ENCODE data around the gene NOP16.
A peak's percentile ranks its signal among the peaks of the same experiment; 100 is the strongest.

NOP16 gene

DNA sequence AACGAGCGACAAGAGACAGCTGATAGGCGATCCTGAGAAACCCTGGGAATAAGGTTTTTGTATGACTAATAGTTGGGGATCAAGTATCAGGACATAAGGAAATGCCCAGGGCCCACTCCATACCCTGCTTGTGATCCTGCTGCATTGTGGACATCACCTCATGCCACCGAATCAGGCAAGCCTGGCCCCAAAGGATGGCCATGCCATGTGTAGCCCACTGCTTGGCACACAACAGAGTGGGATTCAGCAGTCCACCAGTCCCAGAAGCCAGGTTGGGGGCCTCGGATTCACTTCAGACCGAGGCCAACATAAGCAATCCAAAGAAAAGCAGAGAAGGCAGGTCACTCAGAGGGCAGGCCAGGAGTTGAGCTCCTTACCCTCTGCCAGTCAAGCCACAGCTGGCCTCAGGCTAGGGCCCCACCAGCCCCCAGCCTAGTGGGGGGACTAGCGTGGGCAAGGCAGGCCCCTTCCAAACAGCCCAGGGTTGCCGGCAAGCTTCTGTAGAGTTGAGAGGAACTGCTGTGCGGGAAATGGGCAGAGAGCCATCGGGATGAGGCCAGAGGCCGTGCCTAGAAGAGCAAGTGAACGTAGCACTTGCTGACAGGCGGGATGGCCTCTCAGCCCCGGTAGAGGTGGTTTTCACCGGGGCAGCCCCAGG, 5.0 kb downstream of the NOP16 start:
- Mint-ChIP-seq H3K4me3 (no peak overlapping the region), H3K9me3 (no peaks in the 10 kb centered on the region), H3K27me3 (ENCODE audit: low read depth, poor library complexity) (no peaks in the 10 kb centered on the region), H3K4me1 (peaks cover 21% of the 10 kb centered on the region), H3K36me3 (ENCODE audit: low read depth) (peaks cover 49% of the 10 kb centered on the region), H3K27ac (no peak overlapping the region)
- DNase-seq: no peak
- TF ChIP-seq, protein P1, sequence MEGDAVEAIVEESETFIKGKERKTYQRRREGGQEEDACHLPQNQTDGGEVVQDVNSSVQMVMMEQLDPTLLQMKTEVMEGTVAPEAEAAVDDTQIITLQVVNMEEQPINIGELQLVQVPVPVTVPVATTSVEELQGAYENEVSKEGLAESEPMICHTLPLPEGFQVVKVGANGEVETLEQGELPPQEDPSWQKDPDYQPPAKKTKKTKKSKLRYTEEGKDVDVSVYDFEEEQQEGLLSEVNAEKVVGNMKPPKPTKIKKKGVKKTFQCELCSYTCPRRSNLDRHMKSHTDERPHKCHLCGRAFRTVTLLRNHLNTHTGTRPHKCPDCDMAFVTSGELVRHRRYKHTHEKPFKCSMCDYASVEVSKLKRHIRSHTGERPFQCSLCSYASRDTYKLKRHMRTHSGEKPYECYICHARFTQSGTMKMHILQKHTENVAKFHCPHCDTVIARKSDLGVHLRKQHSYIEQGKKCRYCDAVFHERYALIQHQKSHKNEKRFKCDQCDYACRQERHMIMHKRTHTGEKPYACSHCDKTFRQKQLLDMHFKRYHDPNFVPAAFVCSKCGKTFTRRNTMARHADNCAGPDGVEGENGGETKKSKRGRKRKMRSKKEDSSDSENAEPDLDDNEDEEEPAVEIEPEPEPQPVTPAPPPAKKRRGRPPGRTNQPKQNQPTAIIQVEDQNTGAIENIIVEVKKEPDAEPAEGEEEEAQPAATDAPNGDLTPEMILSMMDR (IDR thresholded peaks at IDR 0.05): no peak

DNA sequence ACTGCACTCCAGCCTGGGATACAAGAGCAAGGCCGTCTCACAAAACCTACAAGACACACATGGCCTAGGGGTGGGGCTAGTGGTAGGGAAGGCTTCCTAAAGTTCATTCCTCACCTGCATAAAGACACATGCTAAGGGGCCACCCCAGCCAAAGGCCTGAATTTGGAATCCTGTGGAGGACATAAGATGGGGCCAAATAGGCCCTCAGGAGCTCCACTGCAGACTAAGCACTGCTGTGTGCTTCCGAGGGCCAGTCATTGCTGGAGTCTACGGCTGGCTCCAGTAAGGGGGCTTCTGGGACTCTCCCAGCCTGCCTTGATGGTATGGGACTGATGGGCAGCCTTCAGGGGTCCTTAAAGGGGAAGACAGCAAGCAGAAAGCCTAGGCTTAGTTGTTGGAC, 5.7 kb downstream of the NOP16 start:
- Mint-ChIP-seq H3K27ac (no peak overlapping the region), H3K36me3 (ENCODE audit: low read depth) (peaks cover 49% of the 10 kb centered on the region), H3K27me3 (ENCODE audit: low read depth, poor library complexity) (no peaks in the 10 kb centered on the region), H3K9me3 (no peaks in the 10 kb centered on the region), H3K4me1 (peaks cover 16% of the 10 kb centered on the region), H3K4me3 (no peak overlapping the region)
- TF ChIP-seq, protein P1 (IDR thresholded peaks at IDR 0.05): no peak
- no peak for DNase-seq

DNA sequence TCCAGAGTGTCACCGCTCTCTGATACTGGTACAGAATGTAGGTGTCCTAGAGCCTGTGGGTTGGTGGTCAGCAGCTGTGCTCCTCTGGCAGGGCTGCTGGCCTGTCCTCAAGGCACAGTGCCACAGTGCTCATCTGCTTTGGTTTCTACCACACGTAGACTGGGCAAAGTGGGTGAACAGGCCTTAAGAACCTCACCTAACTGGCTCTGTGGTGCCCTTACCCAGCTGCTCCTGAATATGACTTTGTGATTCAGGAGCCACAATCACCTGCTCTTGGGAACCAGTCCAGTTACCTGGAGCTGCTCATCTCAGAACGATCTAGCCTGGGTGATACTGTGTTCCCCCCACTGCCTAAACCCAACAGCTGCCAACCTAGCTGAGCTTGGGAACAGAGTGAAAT, 6.4 kb downstream of the NOP16 start:
- DNase-seq: no peak
- H3K27ac Mint-ChIP-seq: no peak overlapping the region
- no peak overlapping the region for H3K4me3 Mint-ChIP-seq
- TF ChIP-seq, protein P1 (IDR thresholded peaks at IDR 0.05): no peak
- no peaks in the 10 kb centered on the region for H3K9me3 Mint-ChIP-seq
- peaks cover 9% of the 10 kb centered on the region for H3K4me1 Mint-ChIP-seq
- no peaks in the 10 kb centered on the region for H3K27me3 Mint-ChIP-seq (ENCODE audit: low read depth, poor library complexity)
- peaks cover 49% of the 10 kb centered on the region for H3K36me3 Mint-ChIP-seq (ENCODE audit: low read depth)

DNA sequence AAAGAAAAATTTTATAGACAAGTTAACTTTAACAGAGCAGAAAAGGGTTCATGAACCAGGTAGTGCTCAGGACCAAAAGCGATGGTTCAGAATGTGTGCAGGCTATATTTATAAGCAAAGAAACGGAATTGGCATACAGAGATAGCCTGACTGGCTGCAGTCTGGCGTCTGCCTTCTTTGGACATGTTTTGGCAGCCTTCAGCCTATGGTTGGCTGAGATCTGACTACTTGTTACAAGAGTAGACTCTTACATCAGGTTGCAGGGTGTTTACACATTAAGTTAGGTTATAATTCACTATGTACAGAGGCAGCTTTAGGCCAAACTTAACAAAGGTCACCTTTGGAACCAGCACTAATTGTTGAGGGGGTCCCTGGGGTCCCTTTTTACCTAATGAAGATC, 7.0 kb downstream of the NOP16 start:
- peaks cover 50% of the 10 kb centered on the region for H3K36me3 Mint-ChIP-seq (ENCODE audit: low read depth)
- H3K9me3 Mint-ChIP-seq: no peaks in the 10 kb centered on the region
- TF ChIP-seq, protein P1 (IDR thresholded peaks at IDR 0.05): no peak

DNA sequence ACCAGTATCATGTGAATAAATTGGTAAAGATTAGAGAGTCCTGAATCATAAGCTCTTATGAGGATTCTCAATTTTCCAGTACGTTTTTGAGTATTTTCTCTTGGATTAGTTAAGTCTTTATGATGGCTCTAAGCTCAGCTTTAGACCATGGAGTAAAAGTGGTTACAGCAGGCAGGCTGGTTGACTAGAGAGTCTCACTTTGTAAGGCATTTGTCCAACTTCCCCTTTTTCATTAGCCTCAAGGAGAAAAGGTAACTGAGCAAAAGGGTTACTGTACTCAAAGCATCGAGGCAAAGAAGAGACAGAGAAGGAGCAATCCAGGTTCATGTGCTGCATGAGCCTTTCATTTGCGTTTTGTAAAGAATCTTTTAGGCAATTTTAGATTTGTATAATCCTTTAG, 8.5 kb downstream of the NOP16 start:
- Mint-ChIP-seq H3K4me3 (no peak overlapping the region), H3K27ac (peak overlapping the region; percentile 55), H3K36me3 (ENCODE audit: low read depth) (peaks cover 46% of the 10 kb centered on the region), H3K9me3 (no peaks in the 10 kb centered on the region), H3K27me3 (ENCODE audit: low read depth, poor library complexity) (no peaks in the 10 kb centered on the region), H3K4me1 (no peaks in the 10 kb centered on the region)
- DNase-seq: no peak
- TF ChIP-seq, protein P1 (IDR thresholded peaks at IDR 0.05): no peak

More for the DNA sequence above, 7.0 kb downstream of the NOP16 start:
- Mint-ChIP-seq H3K27ac (no peak overlapping the region), H3K27me3 (ENCODE audit: low read depth, poor library complexity) (no peaks in the 10 kb centered on the region), H3K4me1 (peaks cover 3% of the 10 kb centered on the region), H3K4me3 (no peak overlapping the region)
- DNase-seq: no peak
